HCT116 (cell line): ENCODE measurements around the gene B3GALNT2. TPM values are rescaled to one million over a fixed set of nuclear protein-coding genes. Genes with fewer than 3 reads are reported as not detected.

Experiments
- ATAC-seq: fragments of 200-7000 bp; cut with Tn5 transposase; 2 replicates; pipeline ENCODE4 v1.9.1; 2020; ENCODE audit warnings: mild to moderate bottlenecking, moderate library complexity
- BruUV-seq: library from RNA; stranded (reverse); fragments of 400-500 nt; replicated peaks from 2 replicates; lab custom pipeline; 2021; lab: Mats Ljungman, UMichigan
- CTCF ChIA-PET: fragments of 300-600 bp; sonication (Branson Sonifier 250); formaldehyde crosslinking; loops from one replicate; lab custom pipeline; 2021; ENCODE audit warnings: antibody characterized with exemption; lab: Charles Lee
- POLR2A ChIA-PET: fragments of 300-600, 350-600 bp; sonication (Branson Sonifier 250); formaldehyde crosslinking; loops from one replicate; lab custom pipeline; 2021; ENCODE audit warnings: antibody characterized with exemption; lab: Charles Lee
- RAD21 ChIA-PET, 2 experiments: fragments of 300-600 bp; sonication (Branson Sonifier 250); formaldehyde crosslinking; loops; one replicate each; lab custom pipeline; 2023; ENCODE audit warnings: low total read pairs in 2 of 2; ENCODE audit not compliant: uncharacterized antibody in 2 of 2, unreplicated experiment in 2 of 2, low non-redundant PET in 1 of 2; lab: Charles Lee
- DNase-seq: peaks from one replicate; pipeline ENCODE4 v3.0.0-alpha.2; 2010; ENCODE audit warnings: low read depth, low spot score
- H2AFZ ChIP-seq: fragments of 200-600 bp; shearing (Covaris generic), sonication (generic); 2 replicates; pipeline ENCODE4 v1.6.1; 2017; ENCODE audit warnings: low read depth, mixed run types, mixed read lengths, antibody characterized with exemption, low read length; ENCODE audit not compliant: poor library complexity, severe bottlenecking
- H3K27ac ChIP-seq: 2 replicates; pipeline ENCODE4 v1.5.1; 2012; ENCODE audit warnings: low read depth, low read length
- H3K27me3 ChIP-seq: fragments of 200-600 bp; sonication (generic); 2 replicates; pipeline ENCODE4 v1.6.1; 2016; ENCODE audit warnings: mixed run types, low read length, mixed read lengths; ENCODE audit not compliant: insufficient read depth
- H3K36me3 ChIP-seq, 2 experiments: fragments of 200-500 bp in 1 of 2; fragments of 200-600 bp in 1 of 2; sonication (Bioruptor generic) in 1 of 2; sonication (generic) in 1 of 2; 2 replicates each; pipeline versions ENCODE4 v1.5.1 to v1.6.1; 2014 to 2016; ENCODE audit warnings: low read length in 2 of 2, inconsistent platforms in 1 of 2, mixed read lengths in 1 of 2, mixed run types in 1 of 2; ENCODE audit not compliant: insufficient read depth in 2 of 2, control insufficient read depth in 1 of 2
- H3K4me1 ChIP-seq, 2 experiments: fragments of 200-600 bp in 1 of 2; sonication (generic) in 1 of 2; 2 replicates each; pipeline versions ENCODE4 v1.5.1 to v1.6.1; 2012 to 2017; ENCODE audit warnings: low read length in 2 of 2, inconsistent platforms in 1 of 2, mild to moderate bottlenecking in 1 of 2, mixed read lengths in 1 of 2, mixed run types in 1 of 2, moderate library complexity in 1 of 2; ENCODE audit not compliant: insufficient read depth in 2 of 2, control insufficient read depth in 1 of 2
- H3K4me2 ChIP-seq: fragments of 200-600 bp; sonication (generic); 2 replicates; pipeline ENCODE4 v1.6.1; 2017; ENCODE audit warnings: mixed run types, low read length, mixed read lengths
- H3K4me3 ChIP-seq, 2 experiments: fragments of 200-600 bp in 1 of 2; sonication (generic) in 1 of 2; replicated peaks in 1 of 2; 2 replicates each; pipeline ENCODE4 v1.5.1; 2011 to 2016; ENCODE audit warnings: low read length in 2 of 2, control low read depth in 1 of 2, low read depth in 1 of 2, mild to moderate bottlenecking in 1 of 2, mixed read lengths in 1 of 2, mixed run types in 1 of 2
- H3K79me2 ChIP-seq: fragments of 200-600 bp; sonication (generic); 2 replicates; pipeline ENCODE4 v1.6.1; 2017; ENCODE audit warnings: mild to moderate bottlenecking, mixed run types, low read length, moderate library complexity, mixed read lengths; ENCODE audit not compliant: insufficient read depth
- H3K9ac ChIP-seq: fragments of 200-600 bp; sonication (generic); 2 replicates; pipeline ENCODE4 v1.6.1; 2016; ENCODE audit warnings: low read length, mixed read lengths
- H3K9me2 ChIP-seq: fragments of 200-600 bp; sonication (generic), shearing (Covaris generic); 2 replicates; pipeline ENCODE4 v1.6.1; 2017; ENCODE audit warnings: mixed run types, mild to moderate bottlenecking, moderate library complexity; ENCODE audit not compliant: insufficient read depth
- H3K9me3 ChIP-seq, 2 experiments: fragments of 200-500 bp in 1 of 2; fragments of 200-600 bp in 1 of 2; sonication (Bioruptor generic) in 1 of 2; sonication (generic) in 1 of 2; 2 replicates each; pipeline ENCODE4 v1.6.1; 2014 to 2017; ENCODE audit warnings: low read length in 2 of 2, mixed read lengths in 2 of 2, inconsistent platforms in 1 of 2, low read depth in 1 of 2, mild to moderate bottlenecking in 1 of 2, mixed run types in 1 of 2, moderate library complexity in 1 of 2; ENCODE audit not compliant: control insufficient read depth in 1 of 2, insufficient read depth in 1 of 2
- H4K20me1 ChIP-seq: fragments of 200-600 bp; sonication (generic), shearing (Covaris generic); 2 replicates; pipeline ENCODE4 v1.6.1; 2017; ENCODE audit warnings: mixed run types, mild to moderate bottlenecking, moderate library complexity; ENCODE audit not compliant: insufficient read depth
- EGR1 ChIP-seq: IDR thresholded peaks from 2 replicates; pipeline ENCODE4 v1.6.1; 2012; ENCODE audit warnings: low read depth
- FOSL1 ChIP-seq: IDR thresholded peaks from 2 replicates; pipeline ENCODE4 v1.6.1; 2012; ENCODE audit warnings: low read depth
- POLR2A ChIP-seq: IDR thresholded peaks from 2 replicates; pipeline ENCODE4 v1.7.0; 2011; ENCODE audit warnings: borderline replicate concordance; ENCODE audit not compliant: insufficient read depth, insufficient read length; ENCODE audit errors: extremely low read depth
- RAD21 ChIP-seq: IDR thresholded peaks from 2 replicates; pipeline ENCODE4 v1.6.1; 2012; ENCODE audit warnings: low read depth, mild to moderate bottlenecking
- SIN3A ChIP-seq: IDR thresholded peaks from 2 replicates; pipeline ENCODE4 v1.6.1; 2012; ENCODE audit warnings: low read depth
- SP1 ChIP-seq: IDR thresholded peaks from 2 replicates; pipeline ENCODE4 v1.6.1; 2012; ENCODE audit warnings: low read depth
- SRF ChIP-seq: IDR thresholded peaks from 2 replicates; pipeline ENCODE4 v1.6.1; 2012; ENCODE audit warnings: low read depth
- TCF7L2 ChIP-seq: IDR thresholded peaks from 2 replicates; pipeline ENCODE4 v1.7.0; 2011; ENCODE audit warnings: borderline replicate concordance, inconsistent platforms; ENCODE audit not compliant: insufficient read depth, insufficient read length; ENCODE audit errors: extremely low read depth
- YY1 ChIP-seq: IDR thresholded peaks from 2 replicates; pipeline ENCODE4 v1.6.1; 2011; ENCODE audit warnings: low read length, low read depth, moderate library complexity, mild to moderate bottlenecking; ENCODE audit not compliant: insufficient replicate concordance; ENCODE audit errors: extremely low read depth
- ZNF274 ChIP-seq: fragments of 200-500 bp; sonication (Bioruptor generic); IDR thresholded peaks from 2 replicates; pipeline ENCODE4 v1.6.1; 2014; ENCODE audit warnings: mild to moderate bottlenecking, low read depth, low read length, inconsistent platforms
- intact Hi-C: fragments of 100-400 bp; cut with micrococcal nuclease; formaldehyde crosslinking; loops from 2 replicates; pipeline ENCODE4 v1.10.0; 2022
- total RNA-seq: library from RNA; stranded (reverse); gene quantifications from one replicate; pipeline ENCODE4 v1.2.1, GENCODE V29; 2021; ENCODE audit not compliant: unreplicated experiment
- TF ChIP-seq, protein P1 (sequence below): IDR thresholded peaks from 2 replicates; pipeline ENCODE4 v1.6.1; 2011; ENCODE audit warnings: mild to moderate bottlenecking, low read length, moderate library complexity; ENCODE audit not compliant: insufficient replicate concordance; ENCODE audit errors: extremely low read depth
- TF ChIP-seq, protein P2 (sequence below), 3 experiments: fragments of 200-600 bp in 1 of 3; sonication (generic) in 1 of 3; IDR thresholded peaks in 2 of 3; conservative IDR thresholded peaks in 1 of 3; 2 replicates each; pipeline ENCODE4 v1.5.1; 2012 to 2017; ENCODE audit warnings: low read depth in 2 of 3, low read length in 2 of 3, antibody characterized with exemption in 1 of 3, borderline replicate concordance in 1 of 3, control low read depth in 1 of 3, mild to moderate bottlenecking in 1 of 3, mixed read lengths in 1 of 3, mixed run types in 1 of 3, moderate library complexity in 1 of 3; ENCODE audit not compliant: insufficient read depth in 1 of 3
- TF ChIP-seq, protein P3 (sequence below): IDR thresholded peaks from 2 replicates; pipeline ENCODE4 v1.6.1; 2012

The B3GALNT2 gene
- total RNA-seq, 1 experiment from 2014 or later, result 36.8 TPM

DNA sequence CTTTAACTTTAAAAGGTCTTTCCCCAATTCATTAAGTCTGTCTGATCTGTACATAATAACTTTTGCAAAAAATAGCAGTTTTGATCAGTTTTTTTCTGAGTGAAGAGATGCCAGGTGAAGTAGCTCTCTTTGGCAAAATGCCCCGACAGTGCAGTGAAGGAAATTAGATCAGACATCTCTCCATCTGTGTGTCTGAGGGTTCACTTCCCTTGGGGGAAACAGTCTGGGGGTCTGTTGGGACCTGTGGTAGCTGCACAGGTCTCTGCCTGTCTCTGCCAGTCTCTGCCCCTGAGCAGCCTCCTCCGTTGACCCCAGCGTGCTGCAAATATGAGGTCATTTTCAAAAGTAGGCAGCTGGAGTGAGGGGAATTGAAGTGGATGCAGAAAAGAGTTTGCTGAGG is 82.5 kb downstream of the B3GALNT2 start:
- Histone ChIP-seq H3K9me3 (no peaks in the 10 kb centered on the region), H4K20me1 (no peaks in the 10 kb centered on the region), H3K27me3 (no peaks in the 10 kb centered on the region), H3K27ac (no peak overlapping the region), H3K9ac (no peak overlapping the region), H3K9me2 (no peaks in the 10 kb centered on the region), H2AFZ (no peak overlapping the region), H3K4me2 (no peak overlapping the region), H3K36me3 (no peaks in the 10 kb centered on the region), H3K79me2 (no peaks in the 10 kb centered on the region; the same call in 1 of the 2 replicates), H3K4me1 (peaks cover 0 to 2% of the 10 kb centered on the region in 2 experiments; a peak in 1 of 4 replicates), H3K4me3 (no peak overlapping the region)
- DNase-seq, result no peak
- ATAC-seq, result no peak
- POLR2A ChIA-PET, result no interaction called here
- TF ChIP-seq TCF7L2 (no peak), SIN3A (no peak)
- no TSS peak for BruUV-seq
- intact Hi-C loops, result no loop called here
- RAD21 ChIA-PET, result no interaction called here
- CTCF ChIA-PET, result no interaction called here

DNA sequence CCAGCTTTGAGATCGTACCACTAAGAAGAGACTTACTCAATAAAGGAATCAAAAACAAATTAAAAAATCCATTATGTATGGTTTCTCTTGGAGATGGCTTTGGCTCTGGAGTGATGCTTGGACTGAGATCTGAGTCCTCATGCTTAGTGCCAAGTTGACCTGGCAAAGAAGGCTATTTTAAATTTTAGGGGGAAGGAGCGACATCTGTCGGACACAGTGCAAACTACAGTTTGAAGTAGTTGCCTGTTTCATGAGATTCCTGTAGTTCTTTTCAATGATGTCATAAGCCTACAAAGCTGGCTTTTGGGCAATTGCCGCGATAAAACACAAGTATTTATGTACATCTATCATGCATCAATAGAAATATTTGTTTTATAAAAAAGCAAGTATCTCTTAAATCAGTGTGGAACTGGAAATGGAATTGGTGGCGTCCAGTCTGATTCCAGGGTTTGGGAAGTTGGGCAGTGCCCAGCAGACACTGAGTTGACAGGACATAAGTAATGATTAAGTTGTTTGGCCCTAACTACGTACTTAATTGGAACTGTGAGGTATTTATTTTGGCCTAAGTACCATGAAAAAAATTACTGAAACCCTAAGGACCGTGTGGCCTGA is 87.1 kb downstream of the B3GALNT2 start:
- H3K36me3 ChIP-seq, result 0 out of 4 replicates have a peak, but pooled peaks cover 0 to 3% of the 10 kb centered on the region in 2 experiments
- no peak overlapping the region for H2AFZ ChIP-seq
- no peak overlapping the region for H3K27ac ChIP-seq
- BruUV-seq, result no TSS peak
- CTCF ChIA-PET, result interaction anchor here (0.8 to 3.7 kb wide), 14 partner anchors 9 to 320 kb away, joined by 3 to 47 read pairs (median 4); partner anchors contain the start of genes ARID4B, GGPS1 and RBM34
- H3K4me3 ChIP-seq, result no peak overlapping the region
- POLR2A ChIA-PET, result no interaction called here
- intact Hi-C loops, result loop anchor here (1.0 to 10.0 kb wide), 6 partner anchors 164 to 1302 kb away; partner anchors contain the start of gene RBM34
- DNase-seq (no peak), ATAC-seq (peak; percentile 75)
- TF ChIP-seq EGR1 (no peak), ZNF274 (no peak), YY1 (no peak), SP1 (no peak), FOSL1 (no peak), POLR2A (no peak), RAD21 (peak; percentile 88), SRF (no peak)
- TF ChIP-seq, protein P1, sequence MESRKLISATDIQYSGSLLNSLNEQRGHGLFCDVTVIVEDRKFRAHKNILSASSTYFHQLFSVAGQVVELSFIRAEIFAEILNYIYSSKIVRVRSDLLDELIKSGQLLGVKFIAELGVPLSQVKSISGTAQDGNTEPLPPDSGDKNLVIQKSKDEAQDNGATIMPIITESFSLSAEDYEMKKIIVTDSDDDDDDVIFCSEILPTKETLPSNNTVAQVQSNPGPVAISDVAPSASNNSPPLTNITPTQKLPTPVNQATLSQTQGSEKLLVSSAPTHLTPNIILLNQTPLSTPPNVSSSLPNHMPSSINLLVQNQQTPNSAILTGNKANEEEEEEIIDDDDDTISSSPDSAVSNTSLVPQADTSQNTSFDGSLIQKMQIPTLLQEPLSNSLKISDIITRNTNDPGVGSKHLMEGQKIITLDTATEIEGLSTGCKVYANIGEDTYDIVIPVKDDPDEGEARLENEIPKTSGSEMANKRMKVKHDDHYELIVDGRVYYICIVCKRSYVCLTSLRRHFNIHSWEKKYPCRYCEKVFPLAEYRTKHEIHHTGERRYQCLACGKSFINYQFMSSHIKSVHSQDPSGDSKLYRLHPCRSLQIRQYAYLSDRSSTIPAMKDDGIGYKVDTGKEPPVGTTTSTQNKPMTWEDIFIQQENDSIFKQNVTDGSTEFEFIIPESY, result no peak
- TF ChIP-seq, protein P2, sequence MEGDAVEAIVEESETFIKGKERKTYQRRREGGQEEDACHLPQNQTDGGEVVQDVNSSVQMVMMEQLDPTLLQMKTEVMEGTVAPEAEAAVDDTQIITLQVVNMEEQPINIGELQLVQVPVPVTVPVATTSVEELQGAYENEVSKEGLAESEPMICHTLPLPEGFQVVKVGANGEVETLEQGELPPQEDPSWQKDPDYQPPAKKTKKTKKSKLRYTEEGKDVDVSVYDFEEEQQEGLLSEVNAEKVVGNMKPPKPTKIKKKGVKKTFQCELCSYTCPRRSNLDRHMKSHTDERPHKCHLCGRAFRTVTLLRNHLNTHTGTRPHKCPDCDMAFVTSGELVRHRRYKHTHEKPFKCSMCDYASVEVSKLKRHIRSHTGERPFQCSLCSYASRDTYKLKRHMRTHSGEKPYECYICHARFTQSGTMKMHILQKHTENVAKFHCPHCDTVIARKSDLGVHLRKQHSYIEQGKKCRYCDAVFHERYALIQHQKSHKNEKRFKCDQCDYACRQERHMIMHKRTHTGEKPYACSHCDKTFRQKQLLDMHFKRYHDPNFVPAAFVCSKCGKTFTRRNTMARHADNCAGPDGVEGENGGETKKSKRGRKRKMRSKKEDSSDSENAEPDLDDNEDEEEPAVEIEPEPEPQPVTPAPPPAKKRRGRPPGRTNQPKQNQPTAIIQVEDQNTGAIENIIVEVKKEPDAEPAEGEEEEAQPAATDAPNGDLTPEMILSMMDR (IDR thresholded peaks at IDR 0.05 in 2 of 3, conservative IDR thresholded peaks at IDR 0.05 in 1 of 3; ENCODE audit: borderline replicate concordance in 1 of 3, insufficient read depth in 1 of 3, low read depth in 2 of 3, low read length in 2 of 3), result peak; percentile 78 to 87 (median 79); a peak in 5 of 6 replicates
- TF ChIP-seq, protein P3, sequence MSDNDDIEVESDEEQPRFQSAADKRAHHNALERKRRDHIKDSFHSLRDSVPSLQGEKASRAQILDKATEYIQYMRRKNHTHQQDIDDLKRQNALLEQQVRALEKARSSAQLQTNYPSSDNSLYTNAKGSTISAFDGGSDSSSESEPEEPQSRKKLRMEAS, result no peak
- no peaks in the 10 kb centered on the region for H4K20me1 ChIP-seq
- no peaks in the 10 kb centered on the region; the same call in 1 of the 2 replicates for H3K79me2 ChIP-seq
- no peaks in the 10 kb centered on the region for H3K9me3 ChIP-seq
- RAD21 ChIA-PET, result interaction anchor here in 1 of 2 experiments (1.0 kb wide), 1 partner anchor 87 kb away, joined by 3 read pairs; the partner anchor contains the start of gene B3GALNT2
- H3K4me1 ChIP-seq, result peaks cover 2 to 10% of the 10 kb centered on the region in 2 experiments; a peak in 2 of 4 replicates
- no peak overlapping the region for H3K4me2 ChIP-seq
- H3K27me3 ChIP-seq, result no peaks in the 10 kb centered on the region
- H3K9me2 ChIP-seq, result no peaks in the 10 kb centered on the region
- no peak overlapping the region for H3K9ac ChIP-seq
